ENCODE results near the gene SMPD3.

The SMPD3 gene

DNA sequence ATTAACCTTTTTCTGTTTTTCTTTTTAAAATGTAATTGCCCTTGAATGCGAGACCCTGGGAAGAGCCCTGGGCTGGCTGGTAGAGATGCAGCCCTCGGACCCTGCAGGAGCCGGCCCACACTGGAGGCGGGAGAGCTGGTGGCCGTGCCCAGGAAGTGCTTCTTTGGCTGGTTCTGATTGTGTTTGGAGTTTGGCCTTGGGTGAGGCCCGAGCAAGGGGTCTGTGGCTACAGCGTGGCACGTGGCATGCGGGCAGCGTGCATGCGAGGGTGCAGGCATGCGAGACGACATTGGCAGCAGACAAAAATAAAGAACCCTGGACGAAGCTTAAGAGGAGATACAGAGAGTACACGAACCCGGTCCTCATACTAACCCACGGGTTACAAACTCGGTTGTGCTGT, 87.8 kb downstream of the SMPD3 start:
- TF ChIP-seq, protein P1, sequence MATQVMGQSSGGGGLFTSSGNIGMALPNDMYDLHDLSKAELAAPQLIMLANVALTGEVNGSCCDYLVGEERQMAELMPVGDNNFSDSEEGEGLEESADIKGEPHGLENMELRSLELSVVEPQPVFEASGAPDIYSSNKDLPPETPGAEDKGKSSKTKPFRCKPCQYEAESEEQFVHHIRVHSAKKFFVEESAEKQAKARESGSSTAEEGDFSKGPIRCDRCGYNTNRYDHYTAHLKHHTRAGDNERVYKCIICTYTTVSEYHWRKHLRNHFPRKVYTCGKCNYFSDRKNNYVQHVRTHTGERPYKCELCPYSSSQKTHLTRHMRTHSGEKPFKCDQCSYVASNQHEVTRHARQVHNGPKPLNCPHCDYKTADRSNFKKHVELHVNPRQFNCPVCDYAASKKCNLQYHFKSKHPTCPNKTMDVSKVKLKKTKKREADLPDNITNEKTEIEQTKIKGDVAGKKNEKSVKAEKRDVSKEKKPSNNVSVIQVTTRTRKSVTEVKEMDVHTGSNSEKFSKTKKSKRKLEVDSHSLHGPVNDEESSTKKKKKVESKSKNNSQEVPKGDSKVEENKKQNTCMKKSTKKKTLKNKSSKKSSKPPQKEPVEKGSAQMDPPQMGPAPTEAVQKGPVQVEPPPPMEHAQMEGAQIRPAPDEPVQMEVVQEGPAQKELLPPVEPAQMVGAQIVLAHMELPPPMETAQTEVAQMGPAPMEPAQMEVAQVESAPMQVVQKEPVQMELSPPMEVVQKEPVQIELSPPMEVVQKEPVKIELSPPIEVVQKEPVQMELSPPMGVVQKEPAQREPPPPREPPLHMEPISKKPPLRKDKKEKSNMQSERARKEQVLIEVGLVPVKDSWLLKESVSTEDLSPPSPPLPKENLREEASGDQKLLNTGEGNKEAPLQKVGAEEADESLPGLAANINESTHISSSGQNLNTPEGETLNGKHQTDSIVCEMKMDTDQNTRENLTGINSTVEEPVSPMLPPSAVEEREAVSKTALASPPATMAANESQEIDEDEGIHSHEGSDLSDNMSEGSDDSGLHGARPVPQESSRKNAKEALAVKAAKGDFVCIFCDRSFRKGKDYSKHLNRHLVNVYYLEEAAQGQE (IDR thresholded peaks at IDR 0.05; ENCODE audit: insufficient read depth in 1 of 2, low read depth in 2 of 2, low read length in 2 of 2) = no peak
- no peak for TF ChIP-seq TAF1 (IDR thresholded peaks at IDR 0.05; ENCODE audit: borderline replicate concordance, insufficient read depth, low read length)
- no peak for TF ChIP-seq POLR2AphosphoS5 (IDR thresholded peaks at IDR 0.05; ENCODE audit: low read depth, low read length)
- no peak for TF ChIP-seq SIN3A (IDR thresholded peaks at IDR 0.05; ENCODE audit: borderline replicate concordance, insufficient read depth, low read length)
- TF ChIP-seq FOXP2 (optimal IDR thresholded peaks at IDR 0.05; ENCODE audit: borderline replicate concordance, extremely low read depth, extremely low read length, insufficient read depth) = no peak

DNA sequence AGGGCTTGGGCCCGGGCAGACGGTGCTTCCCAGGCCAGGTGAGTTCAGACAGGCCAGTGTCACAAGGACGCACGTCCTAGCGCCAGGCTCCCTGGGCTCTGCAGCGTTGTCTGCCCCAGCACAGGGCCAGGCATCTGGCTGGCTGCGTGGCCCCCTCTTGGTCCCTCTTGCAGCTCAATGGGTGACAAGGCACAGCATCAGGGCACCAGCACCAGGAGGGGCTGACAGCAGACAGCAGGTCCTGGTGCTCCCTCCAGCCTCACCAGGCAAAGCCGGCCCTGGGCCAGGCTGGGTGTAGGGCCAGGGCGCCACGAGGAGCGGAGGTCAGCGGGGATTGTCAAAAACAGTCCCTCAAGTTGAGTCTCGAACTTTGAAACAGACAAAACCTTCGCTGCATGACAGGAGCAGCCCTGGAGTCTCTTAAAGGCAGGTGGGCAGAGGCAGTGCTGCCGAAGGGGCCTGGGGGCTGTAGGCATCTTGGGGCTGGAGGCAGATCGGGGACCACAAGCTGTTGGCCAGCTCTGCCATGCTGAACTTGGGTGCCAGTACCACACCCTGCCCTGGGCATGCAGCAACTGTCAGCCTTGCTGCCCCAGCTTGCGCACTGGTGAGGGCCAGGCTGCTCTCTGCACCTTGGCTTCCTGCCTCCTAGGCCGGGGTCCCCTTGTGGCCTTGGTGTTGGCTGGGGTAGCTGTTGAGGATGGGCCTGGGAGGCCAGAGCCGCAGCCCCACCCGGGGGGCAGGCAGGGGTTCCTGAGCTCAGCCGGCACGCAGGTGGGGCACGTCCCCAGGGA, 88.7 kb downstream of the SMPD3 start:
- no peak for TF ChIP-seq SIN3A (IDR thresholded peaks at IDR 0.05; ENCODE audit: borderline replicate concordance, insufficient read depth, low read length)
- TF ChIP-seq, protein P1 (IDR thresholded peaks at IDR 0.05; ENCODE audit: insufficient read depth in 1 of 2, low read depth in 2 of 2, low read length in 2 of 2) = no peak
- TF ChIP-seq FOXP2 (optimal IDR thresholded peaks at IDR 0.05; ENCODE audit: borderline replicate concordance, extremely low read depth, extremely low read length, insufficient read depth) = no peak
- TF ChIP-seq POLR2AphosphoS5 (IDR thresholded peaks at IDR 0.05; ENCODE audit: low read depth, low read length) = no peak
- no peak for TF ChIP-seq TAF1 (IDR thresholded peaks at IDR 0.05; ENCODE audit: borderline replicate concordance, insufficient read depth, low read length)

DNA sequence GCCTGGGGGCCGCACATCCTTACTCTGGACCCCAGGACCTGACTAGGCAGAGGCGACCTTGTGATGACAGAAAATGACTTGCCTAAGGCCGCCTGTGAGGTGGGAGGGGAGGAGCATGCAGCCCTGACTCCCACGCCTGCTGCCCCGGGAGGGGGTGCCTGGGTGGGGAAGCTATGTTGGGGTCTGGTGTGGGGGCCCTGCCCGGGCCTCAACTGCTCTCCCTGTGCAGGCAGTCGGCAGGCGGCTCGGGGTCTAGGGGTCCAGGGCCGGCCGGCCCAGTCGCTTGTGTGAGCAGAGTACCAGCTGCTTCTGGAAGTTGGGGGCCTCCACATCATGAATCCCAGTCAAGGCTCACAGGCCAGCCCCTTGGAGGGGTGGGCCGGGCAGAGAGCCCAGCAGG, 89.4 kb downstream of the SMPD3 start:
- TF ChIP-seq FOXP2 (optimal IDR thresholded peaks at IDR 0.05; ENCODE audit: borderline replicate concordance, extremely low read depth, extremely low read length, insufficient read depth) (no peak), TAF1 (IDR thresholded peaks at IDR 0.05; ENCODE audit: borderline replicate concordance, insufficient read depth, low read length) (no peak), SIN3A (IDR thresholded peaks at IDR 0.05; ENCODE audit: borderline replicate concordance, insufficient read depth, low read length) (no peak), POLR2AphosphoS5 (IDR thresholded peaks at IDR 0.05; ENCODE audit: low read depth, low read length) (no peak)
- TF ChIP-seq, protein P1 (IDR thresholded peaks at IDR 0.05; ENCODE audit: insufficient read depth in 1 of 2, low read depth in 2 of 2, low read length in 2 of 2) = no peak

DNA sequence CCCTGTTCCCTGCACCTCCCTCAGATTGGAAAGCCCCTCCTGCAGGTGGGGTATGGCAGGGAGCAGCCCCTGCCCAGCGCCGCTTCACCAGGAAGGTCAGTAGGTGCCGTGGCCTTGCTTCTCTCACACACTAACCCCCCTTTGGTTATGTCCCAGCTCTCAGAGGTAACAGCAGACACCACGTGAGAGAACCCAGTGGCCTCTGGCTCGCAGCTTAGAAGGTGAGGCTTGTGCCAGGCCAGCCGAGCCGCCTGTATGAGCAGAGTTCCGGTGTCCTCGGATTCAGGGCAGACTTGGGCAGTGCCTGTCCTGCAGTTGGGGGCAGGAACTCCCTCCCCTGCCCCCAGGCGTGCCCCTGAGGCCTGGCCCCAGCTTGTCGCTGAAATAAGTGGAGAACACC, 90.4 kb downstream of the SMPD3 start:
- TF ChIP-seq TAF1 (IDR thresholded peaks at IDR 0.05; ENCODE audit: borderline replicate concordance, insufficient read depth, low read length) (no peak), POLR2AphosphoS5 (IDR thresholded peaks at IDR 0.05; ENCODE audit: low read depth, low read length) (no peak)

DNA sequence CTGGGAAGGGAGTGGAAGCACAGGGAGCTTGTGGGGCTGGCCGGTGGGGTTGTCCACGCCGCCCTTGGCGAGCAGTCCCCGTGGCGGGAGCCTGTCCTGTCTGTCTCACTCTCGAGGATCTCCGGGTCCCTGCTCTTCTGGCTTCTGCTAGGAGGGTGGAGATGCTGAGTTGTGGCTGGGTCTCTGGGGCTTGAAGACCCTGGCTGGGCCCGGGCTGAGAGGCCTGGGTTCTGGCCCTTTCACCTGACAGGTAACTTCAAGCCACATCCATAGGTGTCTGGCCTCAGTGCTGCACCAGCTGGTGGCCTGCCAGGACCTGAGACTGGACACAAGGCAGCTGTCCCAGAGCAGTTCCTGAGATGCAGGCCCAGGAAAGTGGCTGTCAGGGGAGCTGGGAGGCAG, 90.8 kb downstream of the SMPD3 start:
- TF ChIP-seq FOXP2 (optimal IDR thresholded peaks at IDR 0.05; ENCODE audit: borderline replicate concordance, extremely low read depth, extremely low read length, insufficient read depth) = no peak
- TF ChIP-seq TAF1 (IDR thresholded peaks at IDR 0.05; ENCODE audit: borderline replicate concordance, insufficient read depth, low read length) = no peak
- TF ChIP-seq POLR2AphosphoS5 (IDR thresholded peaks at IDR 0.05; ENCODE audit: low read depth, low read length) = no peak
- no peak for TF ChIP-seq SIN3A (IDR thresholded peaks at IDR 0.05; ENCODE audit: borderline replicate concordance, insufficient read depth, low read length)
- TF ChIP-seq, protein P1 (IDR thresholded peaks at IDR 0.05; ENCODE audit: insufficient read depth in 1 of 2, low read depth in 2 of 2, low read length in 2 of 2) = no peak
